ENCODE data around the gene FGFBP3.

- no peak for TF ChIP-seq EP300 (IDR thresholded peaks at IDR 0.05)
- no peak for TF ChIP-seq CTCF (IDR thresholded peaks at IDR 0.05)
- TF ChIP-seq POLR2AphosphoS5 (IDR thresholded peaks at IDR 0.05), result no peak
Observed at GRCh38 chr10:91907033-91907594, 2.2 kb downstream of the FGFBP3 start.
